HEK293 (cell line): ENCODE measurements around the gene DOCK1.

Experiments
- CTCF ChIA-PET: fragments of 350-600 bp; formaldehyde crosslinking; extraction: SDS; loops from one replicate; lab custom pipeline; 2021; ENCODE audit warnings: antibody characterized with exemption; lab: Yijun Ruan, JAX
- POLR2A ChIA-PET: fragments of 300-600 bp; formaldehyde crosslinking; extraction: SDS; loops from one replicate; lab custom pipeline; 2020; ENCODE audit warnings: antibody characterized with exemption, inconsistent platforms; lab: Yijun Ruan, JAX
- H3K27ac ChIP-seq: fragments of 200-500 bp; sonication (Bioruptor generic); 2 replicates; pipeline ENCODE4 v1.5.1; 2014; ENCODE audit warnings: low read depth, low read length, control low read depth, inconsistent platforms; ENCODE audit errors: extremely low read depth
- H3K36me3 ChIP-seq, 2 experiments: fragments of 200-500 bp in 1 of 2; sonication (Bioruptor generic) in 1 of 2; 1 replicate in 1 of 2; 2 replicates in 1 of 2; pipeline ENCODE4 v1.5.1; 2014 to 2017; ENCODE audit warnings: inconsistent platforms in 2 of 2, low read length in 2 of 2; ENCODE audit not compliant: control insufficient read depth in 2 of 2, insufficient read depth in 1 of 2
- H3K4me1 ChIP-seq: fragments of 200-500 bp; sonication (Bioruptor generic); 2 replicates; pipeline ENCODE4 v1.5.1; 2014; ENCODE audit warnings: mild to moderate bottlenecking, low read length, inconsistent platforms; ENCODE audit not compliant: control insufficient read depth, insufficient read depth
- H3K4me3 ChIP-seq: 2 replicates; pipeline ENCODE4 v1.5.1; 2011; ENCODE audit warnings: low read depth, mild to moderate bottlenecking, control low read depth, low read length, moderate library complexity
- H3K9me3 ChIP-seq: fragments of 200-500 bp; sonication (Bioruptor generic); 2 replicates; pipeline ENCODE4 v1.5.1; 2014; ENCODE audit warnings: low read depth, low read length, inconsistent platforms; ENCODE audit not compliant: control insufficient read depth, insufficient read depth
- IKZF3 ChIP-seq: fragments of 450-650 bp; IDR thresholded peaks from 2 replicates; pipeline ENCODE4 v1.5.0; 2018; ENCODE audit warnings: missing biosample characterization, mild to moderate bottlenecking, missing genetic modification characterization, moderate library complexity
- KLF10 ChIP-seq: fragments of 450-650 bp; IDR thresholded peaks from 2 replicates; pipeline ENCODE4 v1.5.1; 2018; ENCODE audit warnings: missing biosample characterization, mild to moderate bottlenecking, missing genetic modification characterization
- SALL2 ChIP-seq: fragments of 450-650 bp; formaldehyde crosslinking; IDR thresholded peaks from 2 replicates; pipeline ENCODE4 v1.5.0; 2017; ENCODE audit warnings: missing biosample characterization, mild to moderate bottlenecking, missing genetic modification characterization, borderline replicate concordance
- SCRT1 ChIP-seq: fragments of 450-650 bp; formaldehyde crosslinking; IDR thresholded peaks from 2 replicates; pipeline ENCODE4 v1.5.1; 2016; ENCODE audit warnings: missing biosample characterization, missing genetic modification characterization, borderline replicate concordance
- SP2 ChIP-seq: fragments of 450-650 bp; formaldehyde crosslinking; IDR thresholded peaks from 2 replicates; pipeline ENCODE4 v1.5.1; 2016; ENCODE audit warnings: missing biosample characterization, missing genetic modification characterization
- ZFP3 ChIP-seq: fragments of 450-650 bp; formaldehyde crosslinking; IDR thresholded peaks from 2 replicates; pipeline ENCODE4 v1.5.1; 2016; ENCODE audit warnings: low read depth, missing biosample characterization, missing genetic modification characterization
- ZNF202 ChIP-seq: fragments of 450-650 bp; formaldehyde crosslinking; IDR thresholded peaks from 2 replicates; pipeline ENCODE4 v1.5.1; 2016; ENCODE audit warnings: missing biosample characterization, missing genetic modification characterization, borderline replicate concordance
- ZNF221 ChIP-seq: fragments of 450-650 bp; formaldehyde crosslinking; IDR thresholded peaks from 2 replicates; pipeline ENCODE4 v1.5.1; 2017; ENCODE audit warnings: missing biosample characterization, missing genetic modification characterization, borderline replicate concordance
- ZNF274 ChIP-seq, 2 experiments: fragments of 200-500 bp in 1 of 2; fragments of 450-650 bp in 1 of 2; sonication (Bioruptor generic) in 1 of 2; formaldehyde crosslinking in 1 of 2; IDR thresholded peaks; 2 replicates each; pipeline versions ENCODE4 v1.5.1 to v1.6.1; 2014 to 2016; ENCODE audit warnings: borderline replicate concordance in 1 of 2, inconsistent platforms in 1 of 2, low read length in 1 of 2, missing biosample characterization in 1 of 2, missing genetic modification characterization in 1 of 2
- ZNF324 ChIP-seq: fragments of 450-650 bp; formaldehyde crosslinking; IDR thresholded peaks from 2 replicates; pipeline ENCODE4 v1.5.1; 2016; ENCODE audit warnings: missing biosample characterization, missing genetic modification characterization
- ZNF354C ChIP-seq: fragments of 450-650 bp; formaldehyde crosslinking; IDR thresholded peaks from 2 replicates; pipeline ENCODE4 v1.5.1; 2016; ENCODE audit warnings: missing biosample characterization, missing genetic modification characterization, low read depth, borderline replicate concordance
- ZNF48 ChIP-seq: fragments of 450-650 bp; formaldehyde crosslinking; IDR thresholded peaks from 2 replicates; pipeline ENCODE4 v1.5.1; 2016; ENCODE audit warnings: missing biosample characterization, missing genetic modification characterization
- ZNF530 ChIP-seq: fragments of 450-650 bp; formaldehyde crosslinking; IDR thresholded peaks from 2 replicates; pipeline ENCODE4 v1.5.1; 2016; ENCODE audit warnings: low read depth, missing biosample characterization, missing genetic modification characterization
- ZNF629 ChIP-seq: fragments of 450-650 bp; formaldehyde crosslinking; IDR thresholded peaks from 2 replicates; pipeline ENCODE4 v1.5.1; 2017; ENCODE audit warnings: missing biosample characterization, missing genetic modification characterization
- TF ChIP-seq, protein P1 (sequence below): fragments of 450-650 bp; formaldehyde crosslinking; IDR thresholded peaks from 2 replicates; pipeline ENCODE4 v1.5.1; 2016; ENCODE audit warnings: missing biosample characterization, missing genetic modification characterization
- TF ChIP-seq, protein P2 (sequence below): fragments of 450-650 bp; formaldehyde crosslinking; IDR thresholded peaks from 2 replicates; pipeline ENCODE4 v1.5.1; 2016; ENCODE audit warnings: missing biosample characterization, missing genetic modification characterization
- TF ChIP-seq, protein P3 (sequence below): fragments of 450-650 bp; formaldehyde crosslinking; IDR thresholded peaks from 2 replicates; pipeline ENCODE4 v1.5.1; 2016; ENCODE audit warnings: missing biosample characterization, missing genetic modification characterization, borderline replicate concordance

The DOCK1 gene

DNA sequence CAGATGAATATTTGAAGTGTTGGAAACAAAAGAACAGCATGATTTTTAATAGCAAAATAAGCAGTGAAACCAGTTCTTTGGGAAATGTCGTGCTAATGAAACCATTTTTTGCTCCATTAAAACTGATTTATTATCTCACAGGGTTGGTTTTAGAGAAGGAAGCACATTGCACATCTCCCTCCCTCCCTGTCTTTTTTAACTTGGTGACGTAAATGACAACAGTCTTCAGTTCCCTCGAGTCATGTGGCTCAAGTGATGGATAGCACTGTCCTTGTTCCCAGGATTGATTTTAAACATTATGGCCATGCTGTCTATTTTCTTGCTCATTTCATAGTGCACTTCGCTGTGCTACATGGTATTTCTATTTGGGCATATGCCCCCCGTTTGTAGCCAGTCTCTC lies 105.9 kb downstream of the DOCK1 start:
- TF ChIP-seq, protein P1, sequence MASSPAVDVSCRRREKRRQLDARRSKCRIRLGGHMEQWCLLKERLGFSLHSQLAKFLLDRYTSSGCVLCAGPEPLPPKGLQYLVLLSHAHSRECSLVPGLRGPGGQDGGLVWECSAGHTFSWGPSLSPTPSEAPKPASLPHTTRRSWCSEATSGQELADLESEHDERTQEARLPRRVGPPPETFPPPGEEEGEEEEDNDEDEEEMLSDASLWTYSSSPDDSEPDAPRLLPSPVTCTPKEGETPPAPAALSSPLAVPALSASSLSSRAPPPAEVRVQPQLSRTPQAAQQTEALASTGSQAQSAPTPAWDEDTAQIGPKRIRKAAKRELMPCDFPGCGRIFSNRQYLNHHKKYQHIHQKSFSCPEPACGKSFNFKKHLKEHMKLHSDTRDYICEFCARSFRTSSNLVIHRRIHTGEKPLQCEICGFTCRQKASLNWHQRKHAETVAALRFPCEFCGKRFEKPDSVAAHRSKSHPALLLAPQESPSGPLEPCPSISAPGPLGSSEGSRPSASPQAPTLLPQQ (tag by site-specific recombination), result no peak
- TF ChIP-seq ZNF48 (tag by site-specific recombination) (no peak), SALL2 (tag by site-specific recombination) (no peak), ZNF530 (no peak), ZNF324 (no peak), ZNF202 (tag by site-specific recombination) (no peak), KLF10 (tag by site-specific recombination) (no peak), ZNF354C (no peak), ZFP3 (no peak)
- CTCF ChIA-PET, result no interaction called here
- POLR2A ChIA-PET, result no interaction called here

DNA sequence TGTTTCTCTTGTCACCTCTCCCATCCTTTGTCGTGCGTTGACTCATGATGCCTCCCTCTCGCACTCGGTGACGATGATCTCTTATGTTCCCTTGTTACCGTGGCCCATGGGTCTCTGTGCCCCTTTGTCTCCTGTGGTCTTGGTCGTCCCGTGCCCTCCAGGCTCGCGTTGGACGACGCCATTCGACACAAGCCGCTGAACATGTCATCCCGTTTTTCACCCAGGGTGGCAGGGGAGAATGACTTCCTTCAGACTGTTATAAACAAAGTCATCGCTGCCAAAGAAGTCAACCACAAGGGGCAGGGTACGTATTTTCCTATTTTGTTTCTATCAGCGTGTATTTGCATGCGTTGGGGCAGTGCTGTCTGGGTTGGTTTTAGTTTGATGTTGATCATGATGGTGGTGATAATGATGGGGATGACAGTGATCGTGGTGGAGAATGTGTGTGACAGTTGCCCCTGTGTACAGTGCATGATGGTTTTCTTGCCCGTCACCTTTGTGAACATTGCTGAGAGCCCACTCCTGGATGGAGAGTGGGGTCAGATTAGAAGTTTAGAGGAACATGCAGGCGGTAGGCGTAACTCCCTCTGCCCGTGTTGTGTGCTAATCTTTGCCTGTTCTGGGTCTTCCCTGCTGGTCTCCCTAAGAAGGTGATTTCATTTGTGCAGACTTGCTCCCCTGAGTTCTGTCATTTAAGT lies 107.0 kb downstream of the DOCK1 start:
- Histone ChIP-seq H3K4me3 (no peak overlapping the region), H3K4me1 (no peaks in the 10 kb centered on the region), H3K36me3 (peaks cover 8 to 34% of the 10 kb centered on the region in 2 experiments; a peak in 2 of 3 replicates), H3K9me3 (no peaks in the 10 kb centered on the region), H3K27ac (no peak overlapping the region)
- TF ChIP-seq ZNF629 (tag by site-specific recombination) (no peak), ZNF221 (tag by site-specific recombination) (no peak), SCRT1 (no peak), ZNF274 (IDR thresholded peaks at IDR 0.05; ENCODE audit: low read length) (no peak), ZNF274 (tag by site-specific recombination; IDR thresholded peaks at IDR 0.05; ENCODE audit: borderline replicate concordance) (no peak)
- TF ChIP-seq, protein P2, sequence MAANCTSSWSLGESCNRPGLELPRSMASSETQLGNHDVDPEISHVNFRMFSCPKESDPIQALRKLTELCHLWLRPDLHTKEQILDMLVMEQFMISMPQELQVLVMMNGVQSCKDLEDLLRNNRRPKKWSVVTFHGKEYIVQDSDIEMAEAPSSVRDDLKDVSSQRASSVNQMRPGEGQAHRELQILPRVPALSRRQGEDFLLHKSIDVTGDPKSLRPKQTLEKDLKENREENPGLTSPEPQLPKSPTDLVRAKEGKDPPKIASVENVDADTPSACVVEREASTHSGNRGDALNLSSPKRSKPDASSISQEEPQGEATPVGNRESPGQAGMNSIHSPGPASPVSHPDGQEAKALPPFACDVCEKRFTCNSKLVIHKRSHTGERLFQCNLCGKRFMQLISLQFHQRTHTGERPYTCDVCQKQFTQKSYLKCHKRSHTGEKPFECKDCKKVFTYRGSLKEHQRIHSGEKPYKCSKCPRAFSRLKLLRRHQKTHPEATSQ, result no peak
- ChIA-PET POLR2A (no interaction called here), CTCF (no interaction called here)

More for the DNA sequence above, 105.9 kb downstream of the DOCK1 start:
- Histone ChIP-seq H3K4me1 (no peaks in the 10 kb centered on the region), H3K4me3 (no peak overlapping the region), H3K9me3 (no peaks in the 10 kb centered on the region), H3K27ac (no peak overlapping the region), H3K36me3 (peaks cover 0 to 29% of the 10 kb centered on the region in 2 experiments; a peak in 1 of 3 replicates)

DNA sequence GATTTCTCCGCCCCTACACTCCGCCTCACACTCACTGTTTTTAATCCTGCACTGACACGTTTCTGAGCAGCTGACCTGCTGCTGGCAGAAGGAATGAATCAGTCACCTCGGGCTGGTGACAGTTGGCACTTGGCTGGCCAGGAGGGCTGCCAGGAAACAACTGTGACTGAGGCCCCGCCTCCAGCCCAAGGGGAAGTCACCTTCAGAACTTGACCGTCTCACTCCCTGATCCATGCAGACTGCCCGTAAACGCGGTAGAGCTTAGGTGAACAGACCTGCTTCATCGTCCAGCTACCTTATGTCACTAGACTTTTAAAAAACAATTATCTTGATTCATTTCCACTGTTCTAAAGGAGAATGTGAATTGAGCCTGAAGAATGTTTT lies 107.5 kb downstream of the DOCK1 start:
- CTCF ChIA-PET, result interaction anchor here (0.6 kb wide), 1 partner anchor 1379 kb away, joined by 3 read pairs; no protein-coding TSS in a partner anchor
- H3K27ac ChIP-seq, result no peak overlapping the region
- no peaks in the 10 kb centered on the region for H3K4me1 ChIP-seq
- TF ChIP-seq SP2 (tag by site-specific recombination) (0 out of 2 replicates have a peak, but pooled peaks have one; percentile 21), IKZF3 (no peak)
- TF ChIP-seq, protein P3, sequence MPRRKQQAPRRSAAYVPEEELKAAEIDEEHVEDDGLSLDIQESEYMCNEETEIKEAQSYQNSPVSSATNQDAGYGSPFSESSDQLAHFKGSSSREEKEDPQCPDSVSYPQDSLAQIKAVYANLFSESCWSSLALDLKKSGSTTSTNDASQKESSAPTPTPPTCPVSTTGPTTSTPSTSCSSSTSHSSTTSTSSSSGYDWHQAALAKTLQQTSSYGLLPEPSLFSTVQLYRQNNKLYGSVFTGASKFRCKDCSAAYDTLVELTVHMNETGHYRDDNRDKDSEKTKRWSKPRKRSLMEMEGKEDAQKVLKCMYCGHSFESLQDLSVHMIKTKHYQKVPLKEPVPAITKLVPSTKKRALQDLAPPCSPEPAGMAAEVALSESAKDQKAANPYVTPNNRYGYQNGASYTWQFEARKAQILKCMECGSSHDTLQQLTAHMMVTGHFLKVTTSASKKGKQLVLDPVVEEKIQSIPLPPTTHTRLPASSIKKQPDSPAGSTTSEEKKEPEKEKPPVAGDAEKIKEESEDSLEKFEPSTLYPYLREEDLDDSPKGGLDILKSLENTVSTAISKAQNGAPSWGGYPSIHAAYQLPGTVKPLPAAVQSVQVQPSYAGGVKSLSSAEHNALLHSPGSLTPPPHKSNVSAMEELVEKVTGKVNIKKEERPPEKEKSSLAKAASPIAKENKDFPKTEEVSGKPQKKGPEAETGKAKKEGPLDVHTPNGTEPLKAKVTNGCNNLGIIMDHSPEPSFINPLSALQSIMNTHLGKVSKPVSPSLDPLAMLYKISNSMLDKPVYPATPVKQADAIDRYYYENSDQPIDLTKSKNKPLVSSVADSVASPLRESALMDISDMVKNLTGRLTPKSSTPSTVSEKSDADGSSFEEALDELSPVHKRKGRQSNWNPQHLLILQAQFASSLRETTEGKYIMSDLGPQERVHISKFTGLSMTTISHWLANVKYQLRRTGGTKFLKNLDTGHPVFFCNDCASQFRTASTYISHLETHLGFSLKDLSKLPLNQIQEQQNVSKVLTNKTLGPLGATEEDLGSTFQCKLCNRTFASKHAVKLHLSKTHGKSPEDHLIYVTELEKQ (tag by site-specific recombination), result peak; percentile 37; the same call in 1 of the 2 replicates
- TF ChIP-seq, all 188 proteins: peak for 2
- POLR2A ChIA-PET, result no interaction called here
- no peak overlapping the region for H3K4me3 ChIP-seq
- H3K36me3 ChIP-seq, result peaks cover 11 to 37% of the 10 kb centered on the region in 2 experiments; a peak in 2 of 3 replicates
- no peaks in the 10 kb centered on the region for H3K9me3 ChIP-seq
